Thoracic aorta (tissue), 2 donors: ENCODE results near the gene PROZ. TPM values are rescaled to one million over a fixed set of nuclear protein-coding genes. Genes with fewer than 3 reads are reported as not detected.
"Not testable (repeated sequence)": the region's sequence is repeated elsewhere in the genome, so short reads cannot be mapped to it uniquely, and the experiment has no call there.

Experiments
- ATAC-seq: fragments of 150-250 bp; one replicate; pipeline ENCODE4 v1.8.0; 2017; ENCODE audit warnings: low read depth; ENCODE audit not compliant: insufficient number of reproducible peaks, low FRiP score
- DNase-seq: peaks from one replicate; pipeline ENCODE4 v3.0.0-alpha.2; 2020; ENCODE audit warnings: low spot score
- H3K27ac ChIP-seq, 2 donors: fragments of 200-600 bp; sonication (generic); 1 replicate in 1 of 2; 2 replicates in 1 of 2; pipeline ENCODE4 v1.5.1; 2016; ENCODE audit warnings: mild to moderate bottlenecking in 2 of 2, moderate library complexity in 2 of 2
- H3K27me3 ChIP-seq: fragments of 200-600 bp; sonication (generic); replicated peaks from 2 replicates; pipeline ENCODE4 v1.6.0; 2016; ENCODE audit warnings: mild to moderate bottlenecking; ENCODE audit not compliant: insufficient read depth
- H3K36me3 ChIP-seq: fragments of 200-600 bp; sonication (generic); one replicate; pipeline ENCODE4 v1.5.1; 2016
- H3K4me1 ChIP-seq, 2 donors: fragments of 200-600 bp; sonication (generic); 1 replicate in 1 of 2; 2 replicates in 1 of 2; pipeline versions ENCODE4 v1.5.1 to v1.6.0; 2016; ENCODE audit warnings: low read depth in 2 of 2, mild to moderate bottlenecking in 1 of 2; ENCODE audit not compliant: control insufficient read depth in 1 of 2
- H3K4me3 ChIP-seq: fragments of 200-600 bp; sonication (generic); 2 replicates; pipeline ENCODE4 v1.5.1; 2016; ENCODE audit warnings: mild to moderate bottlenecking
- H3K9me3 ChIP-seq: fragments of 200-600 bp; sonication (generic); 2 replicates; pipeline ENCODE4 v1.5.1; 2016
- CTCF ChIP-seq: fragments of 200-600 bp; sonication (generic); IDR thresholded peaks from one replicate; pipeline ENCODE4 v1.5.1; 2019; ENCODE audit warnings: antibody characterized with exemption
- total RNA-seq, 2 donors: library from RNA; depleted of rRNA; stranded (reverse); fragments of >200 nt; gene quantifications; one replicate each; pipeline versions ENCODE4 v1.1.0 to v1.2.3, GENCODE V29; 2016

PROZ gene, protein sequence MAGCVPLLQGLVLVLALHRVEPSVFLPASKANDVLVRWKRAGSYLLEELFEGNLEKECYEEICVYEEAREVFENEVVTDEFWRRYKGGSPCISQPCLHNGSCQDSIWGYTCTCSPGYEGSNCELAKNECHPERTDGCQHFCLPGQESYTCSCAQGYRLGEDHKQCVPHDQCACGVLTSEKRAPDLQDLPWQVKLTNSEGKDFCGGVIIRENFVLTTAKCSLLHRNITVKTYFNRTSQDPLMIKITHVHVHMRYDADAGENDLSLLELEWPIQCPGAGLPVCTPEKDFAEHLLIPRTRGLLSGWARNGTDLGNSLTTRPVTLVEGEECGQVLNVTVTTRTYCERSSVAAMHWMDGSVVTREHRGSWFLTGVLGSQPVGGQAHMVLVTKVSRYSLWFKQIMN
- total RNA-seq, result not detected

GRCh38 chr13:113157929-113158747 lies at the start of gene PROZ:
Gene PROZ (plus strand): TSS chr13:113158648. CDS start chr13:113158661, 13 bp downstream.
- no peak within 1 kb of the TSS for H3K27ac ChIP-seq
- no peaks in the 10 kb centered on the region for H3K36me3 ChIP-seq
- ATAC-seq (no peak), DNase-seq (no peak)
- H3K9me3 ChIP-seq, result no peaks in the 10 kb centered on the region
- TF ChIP-seq CTCF, result no peak
- H3K4me3 ChIP-seq, result no peak within 1 kb of the TSS
- peaks cover 1 to 5% of the 10 kb centered on the region in 2 donors for H3K4me1 ChIP-seq
- H3K27me3 ChIP-seq, result no peaks in the 10 kb centered on the region

GRCh38 chr13:113109151-113110047 lies 49.0 kb upstream of the PROZ start:
- Histone ChIP-seq H3K9me3 (no peaks in the 10 kb centered on the region), H3K36me3 (no peaks in the 10 kb centered on the region), H3K27me3 (peaks cover 3% of the 10 kb centered on the region), H3K4me1 (peaks cover 0 to 14% of the 10 kb centered on the region in 2 donors), H3K4me3 (peak overlapping the region; percentile 69), H3K27ac (no peak overlapping the region)
- no peak for TF ChIP-seq CTCF
- no peak for DNase-seq
- ATAC-seq, result no peak

GRCh38 chr13:113110048-113110851 lies 48.2 kb upstream of the PROZ start:
- Histone ChIP-seq H3K4me3 (peak overlapping the region; percentile 69), H3K9me3 (no peaks in the 10 kb centered on the region), H3K27ac (no peak overlapping the region), H3K4me1 (peaks cover 0 to 14% of the 10 kb centered on the region in 2 donors), H3K27me3 (peaks cover 3% of the 10 kb centered on the region), H3K36me3 (no peaks in the 10 kb centered on the region)
- no peak for ATAC-seq
- TF ChIP-seq CTCF, result no peak
- DNase-seq, result no peak

DNA sequence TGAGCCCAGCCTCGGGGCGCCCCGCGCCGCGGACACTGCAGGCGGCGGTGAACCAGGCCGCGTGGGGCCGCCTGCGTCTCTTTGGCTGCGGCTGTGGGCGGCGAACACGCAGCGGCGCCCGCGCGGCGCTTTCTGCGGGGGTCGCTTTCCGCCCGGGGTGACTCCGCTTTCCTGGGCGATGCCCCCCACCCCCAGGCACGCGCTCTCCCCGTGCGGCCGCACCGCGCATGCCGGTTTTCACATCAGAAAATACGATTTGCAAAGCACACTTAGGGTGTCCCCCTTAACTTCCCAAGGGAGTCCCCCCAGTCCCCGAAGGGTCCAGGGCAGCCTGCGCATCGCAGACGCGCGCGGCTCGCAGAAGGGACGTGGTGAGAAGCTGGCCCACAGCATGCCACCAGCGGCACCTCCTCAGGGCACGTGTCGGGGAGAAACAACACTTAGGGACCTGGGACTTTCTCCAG lies 47.6 kb upstream of the PROZ start:
- no peak for ATAC-seq
- no peak for TF ChIP-seq CTCF
- Histone ChIP-seq H3K27me3 (peaks cover 3% of the 10 kb centered on the region), H3K27ac (no peak overlapping the region), H3K4me1 (peaks cover 0 to 14% of the 10 kb centered on the region in 2 donors), H3K36me3 (no peaks in the 10 kb centered on the region), H3K4me3 (peak overlapping the region; percentile 69), H3K9me3 (no peaks in the 10 kb centered on the region)
- DNase-seq, result no peak

- H3K9me3 ChIP-seq, H3K27me3 ChIP-seq, ATAC-seq, H3K4me3 ChIP-seq, H3K27ac ChIP-seq, DNase-seq, H3K36me3 ChIP-seq: not testable (repeated sequence)
- H3K4me1 ChIP-seq, result peaks cover 0 to 14% of the 10 kb centered on the region in 2 donors
Observed at GRCh38 chr13:113111821-113112220, 46.6 kb upstream of the PROZ start.

DNA sequence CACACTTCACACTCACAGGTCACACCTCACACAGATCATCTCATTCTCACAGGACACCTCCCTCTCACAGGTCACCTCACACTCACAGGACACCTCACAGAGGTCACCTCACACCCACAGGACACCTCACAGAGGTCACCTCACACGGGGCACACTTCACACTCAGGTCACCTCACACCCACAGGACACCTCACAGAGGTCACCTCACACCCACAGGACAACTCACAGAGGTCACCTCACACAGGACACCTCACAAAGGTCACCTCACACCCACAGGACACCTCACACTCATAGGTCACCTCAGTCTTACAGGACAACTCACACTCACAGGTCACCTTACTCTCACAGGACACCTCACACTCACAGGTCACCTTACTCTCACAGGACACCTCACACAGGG lies 46.0 kb upstream of the PROZ start:
- H3K4me1 ChIP-seq, result peaks cover 0 to 14% of the 10 kb centered on the region in 2 donors
- not testable (repeated sequence) for H3K36me3 ChIP-seq, DNase-seq, ATAC-seq, H3K27ac ChIP-seq, H3K27me3 ChIP-seq, H3K4me3 ChIP-seq, H3K9me3 ChIP-seq
